CD4-positive, alpha-beta T cell treated with Interleukin-6 for 4 hours (primary cell): Measurements from ENCODE around the gene RBBP4.
A peak's percentile ranks its signal among the peaks of the same experiment; 100 is the strongest.
"Not testable (repeated sequence)": the region's sequence is repeated elsewhere in the genome, so short reads cannot be mapped to it uniquely, and the experiment has no call there.

Experiments
- DNase-seq: peaks from one replicate; pipeline ENCODE4 v3.0.0-alpha.2; 2020; ENCODE audit warnings: mixed read lengths

The RBBP4 gene

GRCh38 chr1:32650752-32651460 lies at the start of gene RBBP4:
Gene RBBP4, plus strand, starts transcription at chr1:32651208. Its CDS starts 99 bp downstream, at chr1:32651307.
- DNase-seq: peak; percentile 98

- DNase-seq: no peak
These were observed 45.1 kb upstream of the RBBP4 start for GRCh38 chr1:32605711-32606424.

GRCh38 chr1:32606565-32607371 lies 44.2 kb upstream of the RBBP4 start:
- no peak for DNase-seq

GRCh38 chr1:32609180-32609579 lies 41.8 kb upstream of the RBBP4 start:
- no peak for DNase-seq

- DNase-seq: no peak
These were observed 39.2 kb upstream of the RBBP4 start for GRCh38 chr1:32611859-32612188.

GRCh38 chr1:32612189-32612881 lies 38.7 kb upstream of the RBBP4 start:
- DNase-seq: peak; percentile 52

GRCh38 chr1:32613472-32613871 lies 37.5 kb upstream of the RBBP4 start:
- DNase-seq: no peak

GRCh38 chr1:32618673-32619221 lies 32.3 kb upstream of the RBBP4 start:
- no peak for DNase-seq

- no peak for DNase-seq
These were observed 31.1 kb upstream of the RBBP4 start for GRCh38 chr1:32619701-32620485.

- no peak for DNase-seq
These were observed 28.8 kb upstream of the RBBP4 start for GRCh38 chr1:32622205-32622604.

- DNase-seq: no peak
These were observed 28.0 kb upstream of the RBBP4 start for GRCh38 chr1:32622806-32623681.

GRCh38 chr1:32623775-32624174 lies 27.2 kb upstream of the RBBP4 start:
- no peak for DNase-seq

- DNase-seq: no peak
These were observed 24.8 kb upstream of the RBBP4 start for GRCh38 chr1:32626176-32626575.

GRCh38 chr1:32627596-32628162 lies 23.3 kb upstream of the RBBP4 start:
- no peak for DNase-seq

GRCh38 chr1:32630173-32630572 lies 20.8 kb upstream of the RBBP4 start:
- DNase-seq: not testable (repeated sequence)

- no peak for DNase-seq
These were observed 18.2 kb upstream of the RBBP4 start for GRCh38 chr1:32632829-32633228.

GRCh38 chr1:32635508-32636277 lies 15.3 kb upstream of the RBBP4 start:
- DNase-seq: no peak

GRCh38 chr1:32636914-32637645 lies 13.9 kb upstream of the RBBP4 start:
- DNase-seq: no peak

- no peak for DNase-seq
These were observed 11.4 kb upstream of the RBBP4 start for GRCh38 chr1:32639489-32640075.
